ENCODE data around the gene MYT1. TPM values are rescaled to one million over a fixed set of nuclear protein-coding genes. Genes with fewer than 3 reads are reported as not detected.

MYT1 gene
- total and polyA plus RNA-seq, 4 donors, result under 0.01 to 6.5 (median 0.08) TPM

GRCh38 chr20:64280460-64280843 is 116.2 kb downstream of the MYT1 start:
- WGBS, result 85% methylated on average over 3 of the region's 3 CpGs
- H3K9ac ChIP-seq (ENCODE audit: low read depth in 1 of 2, low read length in 2 of 2), result no peak overlapping the region
- H3K9me3 ChIP-seq (ENCODE audit: control insufficient read depth in 4 of 4, low read length in 3 of 4), result no peaks in the 10 kb centered on the region
- H3K27ac ChIP-seq (ENCODE audit: low read depth in 1 of 2, low read length in 2 of 2), result no peak overlapping the region
- H3K36me3 ChIP-seq (ENCODE audit: control insufficient read depth in 4 of 4, insufficient read depth in 3 of 4, low read depth in 1 of 4, low read length in 3 of 4), result peaks cover 0 to 2% (median 0%) of the 10 kb centered on the region in 4 donors
- H3K4me1 ChIP-seq (ENCODE audit: control insufficient read depth in 4 of 4, insufficient read depth in 4 of 4, low read length in 3 of 4), result no peaks in the 10 kb centered on the region
- TF ChIP-seq FOXA1 (IDR thresholded peaks at IDR 0.05), result no peak
- TF ChIP-seq JUND (IDR thresholded peaks at IDR 0.05), result no peak
- TF ChIP-seq HNF4A (conservative IDR thresholded peaks at IDR 0.05), result no peak
- no peak for TF ChIP-seq GABPA (IDR thresholded peaks at IDR 0.05 in 1 of 2, conservative IDR thresholded peaks at IDR 0.05 in 1 of 2)
- TF ChIP-seq RAD21 (IDR thresholded peaks at IDR 0.05), result no peak
- no peak for TF ChIP-seq REST (IDR thresholded peaks at IDR 0.05)
- TF ChIP-seq TAF1 (conservative IDR thresholded peaks at IDR 0.05), result no peak
- no peak for TF ChIP-seq RXRA (IDR thresholded peaks at IDR 0.05)
- no peak for TF ChIP-seq MAX (IDR thresholded peaks at IDR 0.05)
- TF ChIP-seq FOXA2 (IDR thresholded peaks at IDR 0.05), result no peak
- TF ChIP-seq ZBTB33 (IDR thresholded peaks at IDR 0.05), result no peak
- TF ChIP-seq NR2F2 (IDR thresholded peaks at IDR 0.05), result no peak
- no peak for TF ChIP-seq YY1 (IDR thresholded peaks at IDR 0.05)
- no peak for TF ChIP-seq SP1 (IDR thresholded peaks at IDR 0.05)
- DNase-seq (ENCODE audit: low spot score), result no peak
- H3K4me3 ChIP-seq (ENCODE audit: low read depth in 1 of 3, low read length in 3 of 3), result no peak overlapping the region
- no peaks in the 10 kb centered on the region for H3K27me3 ChIP-seq (ENCODE audit: control insufficient read depth in 4 of 4, insufficient read depth in 4 of 4, low read length in 3 of 4)

GRCh38 chr20:64283646-64284045 is 119.4 kb downstream of the MYT1 start:
- H3K4me3 ChIP-seq (ENCODE audit: low read depth in 1 of 3, low read length in 3 of 3), result no peak overlapping the region
- 72% methylated on average over 4 of the region's 4 CpGs for WGBS

More at GRCh38 chr20:64283646-64284045, 119.4 kb downstream of the MYT1 start:
- no peak overlapping the region for H3K27ac ChIP-seq (ENCODE audit: low read depth in 1 of 2, low read length in 2 of 2)
- H3K9ac ChIP-seq (ENCODE audit: low read depth in 1 of 2, low read length in 2 of 2), result no peak overlapping the region
- no peaks in the 10 kb centered on the region for H3K27me3 ChIP-seq (ENCODE audit: control insufficient read depth in 4 of 4, insufficient read depth in 4 of 4, low read length in 3 of 4)
- H3K9me3 ChIP-seq (ENCODE audit: control insufficient read depth in 4 of 4, low read length in 3 of 4), result no peaks in the 10 kb centered on the region
- no peak for TF ChIP-seq FOXA2 (IDR thresholded peaks at IDR 0.05)
- no peak for TF ChIP-seq HNF4A (conservative IDR thresholded peaks at IDR 0.05)
- no peak for TF ChIP-seq SP1 (IDR thresholded peaks at IDR 0.05)
- TF ChIP-seq NR2F2 (IDR thresholded peaks at IDR 0.05), result no peak
- no peak for TF ChIP-seq REST (IDR thresholded peaks at IDR 0.05)
- no peak for TF ChIP-seq MAX (IDR thresholded peaks at IDR 0.05)
- no peak for TF ChIP-seq RAD21 (IDR thresholded peaks at IDR 0.05)
- TF ChIP-seq GABPA (IDR thresholded peaks at IDR 0.05 in 1 of 2, conservative IDR thresholded peaks at IDR 0.05 in 1 of 2), result no peak
- TF ChIP-seq EGR1 (IDR thresholded peaks at IDR 0.05; ENCODE audit: low read depth in 2 of 2), result no peak
- no peaks in the 10 kb centered on the region for H3K4me1 ChIP-seq (ENCODE audit: control insufficient read depth in 4 of 4, insufficient read depth in 4 of 4, low read length in 3 of 4)
- no peaks in the 10 kb centered on the region for H3K36me3 ChIP-seq (ENCODE audit: control insufficient read depth in 4 of 4, insufficient read depth in 3 of 4, low read depth in 1 of 4, low read length in 3 of 4)
- DNase-seq (ENCODE audit: low spot score), result no peak
